Adipocyte (in vitro differentiated cells): ENCODE data around the gene PACRGL.
A peak's percentile ranks its signal among the peaks of the same experiment; 100 is the strongest.

Experiments used
- DNase-seq: peaks from one replicate; pipeline ENCODE4 v3.0.0-alpha.2; 2015; ENCODE audit warnings: low read depth
- H3K27me3 ChIP-seq: replicated peaks from 2 replicates; pipeline ENCODE4 v1.7.0; 2013; ENCODE audit warnings: mild to moderate bottlenecking, low read length, moderate library complexity; ENCODE audit not compliant: control insufficient read depth, insufficient read depth
- H3K36me3 ChIP-seq: 2 replicates; pipeline ENCODE4 v1.7.0; 2013; ENCODE audit warnings: low read length, mild to moderate bottlenecking, moderate library complexity; ENCODE audit not compliant: control insufficient read depth, insufficient read depth, severe bottlenecking
- H3K4me1 ChIP-seq: 2 replicates; pipeline ENCODE4 v1.7.0; 2013; ENCODE audit warnings: mild to moderate bottlenecking, low read length, moderate library complexity; ENCODE audit not compliant: control insufficient read depth, insufficient read depth
- H3K4me3 ChIP-seq: 2 replicates; pipeline ENCODE4 v1.7.0; 2013; ENCODE audit warnings: mild to moderate bottlenecking, low read length, moderate library complexity
- H3K9ac ChIP-seq: 2 replicates; pipeline ENCODE4 v1.7.0; 2013; ENCODE audit warnings: mild to moderate bottlenecking, low read length, moderate library complexity
- H3K9me3 ChIP-seq: 2 replicates; pipeline ENCODE4 v1.7.0; 2013; ENCODE audit warnings: mild to moderate bottlenecking, low read length, moderate library complexity; ENCODE audit not compliant: control insufficient read depth

PACRGL gene

GRCh38 chr4:20680736-20681135 lies 19.5 kb upstream of the PACRGL start:
- H3K27me3 ChIP-seq, result no peaks in the 10 kb centered on the region
- H3K9me3 ChIP-seq, result no peaks in the 10 kb centered on the region
- no peak for DNase-seq
- H3K9ac ChIP-seq, result no peak overlapping the region
- no peaks in the 10 kb centered on the region for H3K36me3 ChIP-seq
- H3K4me1 ChIP-seq, result peaks cover 41% of the 10 kb centered on the region
- no peak overlapping the region for H3K4me3 ChIP-seq

DNA sequence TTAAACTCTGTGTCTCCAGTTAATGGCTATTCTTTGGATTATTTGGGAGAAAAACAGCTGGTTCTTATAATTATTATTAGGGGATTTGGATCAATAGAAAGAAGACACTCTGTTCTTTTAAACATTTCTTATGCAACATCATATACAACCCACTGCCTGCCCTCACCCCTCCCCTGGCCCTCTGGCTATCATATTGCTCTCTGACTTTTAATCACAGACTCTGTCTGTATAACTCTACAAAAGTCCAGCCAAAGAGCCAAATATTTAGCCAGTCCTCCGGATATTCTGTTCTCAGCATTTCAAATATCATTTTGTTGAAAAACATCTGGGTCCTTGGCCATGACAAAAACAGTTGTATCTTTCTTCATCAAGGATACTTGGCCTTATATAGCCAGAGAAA lies 19.0 kb upstream of the PACRGL start:
- no peaks in the 10 kb centered on the region for H3K27me3 ChIP-seq
- H3K4me1 ChIP-seq, result peaks cover 41% of the 10 kb centered on the region

GRCh38 chr4:20682853-20683252 lies 17.4 kb upstream of the PACRGL start:
- H3K4me1 ChIP-seq, result peaks cover 39% of the 10 kb centered on the region
- H3K27me3 ChIP-seq, result no peaks in the 10 kb centered on the region
- H3K36me3 ChIP-seq, result no peaks in the 10 kb centered on the region
- H3K9ac ChIP-seq, result no peak overlapping the region
- DNase-seq, result no peak
- no peak overlapping the region for H3K4me3 ChIP-seq
- H3K9me3 ChIP-seq, result no peaks in the 10 kb centered on the region

More for the DNA sequence above, 19.0 kb upstream of the PACRGL start:
- Histone ChIP-seq H3K9me3 (no peaks in the 10 kb centered on the region), H3K36me3 (no peaks in the 10 kb centered on the region), H3K4me3 (no peak overlapping the region), H3K9ac (no peak overlapping the region)
- DNase-seq, result no peak

DNA sequence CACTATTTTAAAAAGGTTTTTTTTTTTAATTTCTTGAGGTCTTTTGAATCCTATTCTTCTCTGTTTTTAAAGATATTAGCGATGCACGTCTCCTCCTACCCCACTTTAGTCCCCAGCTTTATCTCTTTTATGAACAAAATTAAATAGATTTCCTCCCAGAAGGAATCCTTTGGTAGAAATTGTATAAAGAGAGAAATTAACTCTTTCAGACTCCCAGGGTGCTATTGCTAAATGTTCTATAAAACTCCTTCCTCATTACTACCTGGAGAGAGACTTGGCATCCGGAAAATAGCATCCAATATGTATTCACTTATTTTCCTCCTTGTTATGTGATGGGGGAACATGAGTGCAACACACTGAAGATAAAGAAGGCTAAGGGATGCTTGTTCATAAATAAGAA lies 16.5 kb upstream of the PACRGL start:
- Histone ChIP-seq H3K27me3 (no peaks in the 10 kb centered on the region), H3K9me3 (no peaks in the 10 kb centered on the region), H3K4me3 (no peak overlapping the region), H3K4me1 (peaks cover 35% of the 10 kb centered on the region), H3K9ac (no peak overlapping the region), H3K36me3 (no peaks in the 10 kb centered on the region)
- no peak for DNase-seq

- DNase-seq, result peak; percentile 76
- no peak overlapping the region for H3K4me3 ChIP-seq
- no peaks in the 10 kb centered on the region for H3K9me3 ChIP-seq
- no peaks in the 10 kb centered on the region for H3K36me3 ChIP-seq
- H3K9ac ChIP-seq, result no peak overlapping the region
- no peaks in the 10 kb centered on the region for H3K27me3 ChIP-seq
- peaks cover 23% of the 10 kb centered on the region for H3K4me1 ChIP-seq
Measured at GRCh38 chr4:20684852-20685763, 15.2 kb upstream of the PACRGL start.

DNA sequence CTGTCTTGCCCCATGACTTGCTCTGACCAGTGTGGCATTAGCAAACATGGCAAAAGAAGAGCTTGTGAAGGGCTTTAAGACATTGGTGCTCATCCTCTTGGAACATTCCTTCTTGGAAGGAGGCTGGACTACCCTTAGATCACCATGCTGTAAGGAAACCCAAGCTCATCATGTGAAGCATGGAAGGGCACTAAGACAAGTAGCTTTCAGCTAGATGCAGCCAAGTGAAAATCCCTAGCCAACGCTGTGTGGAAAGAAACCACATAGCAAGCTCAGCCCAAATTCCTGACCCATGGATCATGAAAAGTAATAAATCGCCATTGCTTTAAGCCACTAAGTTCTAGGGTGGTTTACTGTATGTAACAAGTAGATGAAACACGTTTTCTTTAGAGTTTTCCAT lies 12.4 kb upstream of the PACRGL start:
- H3K4me1 ChIP-seq, result peaks cover 10% of the 10 kb centered on the region
- no peak overlapping the region for H3K9ac ChIP-seq
- no peaks in the 10 kb centered on the region for H3K36me3 ChIP-seq
- H3K4me3 ChIP-seq, result no peak overlapping the region
- no peaks in the 10 kb centered on the region for H3K9me3 ChIP-seq
- DNase-seq, result peak; percentile 35
- no peaks in the 10 kb centered on the region for H3K27me3 ChIP-seq

DNA sequence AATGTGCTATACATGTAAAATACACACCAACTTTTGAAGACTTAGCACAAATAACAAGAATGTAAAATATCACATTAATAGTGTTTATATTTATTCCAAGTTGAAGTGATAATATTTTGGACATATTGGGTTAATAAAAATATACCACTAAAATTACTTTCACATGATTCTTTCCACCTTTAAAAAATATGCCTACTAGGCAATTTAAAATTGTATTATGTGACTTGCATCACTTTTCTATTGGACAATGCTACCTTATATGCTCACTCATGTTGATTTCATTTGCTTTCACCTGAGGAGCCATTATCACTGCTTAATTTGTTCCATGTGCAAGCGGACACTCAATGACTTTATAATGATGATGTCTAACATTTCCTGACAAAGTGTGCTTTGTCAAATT lies 3.4 kb upstream of the PACRGL start:
- H3K4me3 ChIP-seq, result no peak overlapping the region
- no peak overlapping the region for H3K9ac ChIP-seq
- no peaks in the 10 kb centered on the region for H3K9me3 ChIP-seq
- no peaks in the 10 kb centered on the region for H3K36me3 ChIP-seq
- H3K4me1 ChIP-seq, result peaks cover 22% of the 10 kb centered on the region
- DNase-seq, result no peak
- no peaks in the 10 kb centered on the region for H3K27me3 ChIP-seq

GRCh38 chr4:20698382-20698781 lies 1.9 kb upstream of the PACRGL start:
- no peaks in the 10 kb centered on the region for H3K27me3 ChIP-seq
- no peaks in the 10 kb centered on the region for H3K9me3 ChIP-seq
- peak; percentile 36 for DNase-seq
- H3K4me1 ChIP-seq, result peaks cover 23% of the 10 kb centered on the region
- H3K4me3 ChIP-seq, result no peak overlapping the region
- H3K9ac ChIP-seq, result no peak overlapping the region
- no peaks in the 10 kb centered on the region for H3K36me3 ChIP-seq

DNA sequence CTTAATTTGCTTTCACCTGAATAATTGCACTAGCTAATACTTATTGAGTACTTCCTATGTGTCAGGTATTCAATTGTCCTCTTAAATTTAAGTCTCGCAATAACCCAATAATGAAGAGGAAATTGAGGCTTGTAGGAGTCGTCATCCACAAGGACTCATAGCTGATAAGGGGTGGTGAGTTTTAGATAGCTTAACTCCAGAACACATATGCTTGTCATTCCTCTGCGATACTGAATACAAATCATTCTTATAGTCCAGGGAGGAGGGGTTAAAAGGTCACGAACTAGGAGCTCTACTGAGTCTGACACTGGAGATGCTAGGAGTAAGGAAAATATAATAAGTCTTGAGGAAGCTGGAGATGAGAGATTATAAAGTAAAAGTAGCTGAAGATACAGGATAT lies 1.4 kb upstream of the PACRGL start:
- Histone ChIP-seq H3K4me1 (peaks cover 23% of the 10 kb centered on the region), H3K9ac (no peak overlapping the region), H3K4me3 (no peak overlapping the region), H3K36me3 (no peaks in the 10 kb centered on the region), H3K9me3 (no peaks in the 10 kb centered on the region), H3K27me3 (no peaks in the 10 kb centered on the region)
- DNase-seq, result no peak

GRCh38 chr4:20711335-20711734 lies 11.1 kb downstream of the PACRGL start:
- Histone ChIP-seq H3K36me3 (peaks cover 56% of the 10 kb centered on the region), H3K9ac (no peak overlapping the region), H3K4me1 (no peaks in the 10 kb centered on the region), H3K27me3 (no peaks in the 10 kb centered on the region), H3K9me3 (peaks cover 3% of the 10 kb centered on the region), H3K4me3 (no peak overlapping the region)
- DNase-seq, result no peak

DNA sequence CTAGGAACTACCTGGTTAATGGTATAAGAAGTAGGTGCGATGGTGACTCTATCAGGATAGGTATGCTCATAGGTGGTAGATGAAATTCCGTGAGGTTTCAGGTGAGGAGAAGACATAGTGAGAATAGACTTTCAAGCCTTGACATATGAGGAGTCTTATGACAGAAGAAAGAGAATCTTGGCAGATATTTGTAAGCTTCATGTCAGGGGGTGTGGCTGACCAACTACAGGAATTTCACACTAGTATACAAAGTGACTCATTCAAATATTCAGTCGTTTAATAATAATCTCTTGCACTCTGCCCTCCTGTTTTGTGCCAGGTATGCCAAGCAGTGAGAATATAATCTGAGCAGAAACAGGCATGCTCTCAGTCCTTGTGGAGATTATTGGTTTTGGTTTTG lies 22.8 kb downstream of the PACRGL start:
- peaks cover 10% of the 10 kb centered on the region for H3K9me3 ChIP-seq

GRCh38 chr4:20723463-20723862 lies 23.2 kb downstream of the PACRGL start:
- no peaks in the 10 kb centered on the region for H3K27me3 ChIP-seq
- H3K9me3 ChIP-seq, result peaks cover 10% of the 10 kb centered on the region
- H3K36me3 ChIP-seq, result peaks cover 69% of the 10 kb centered on the region
- no peak overlapping the region for H3K4me3 ChIP-seq
- no peak for DNase-seq
- no peak overlapping the region for H3K9ac ChIP-seq
- no peaks in the 10 kb centered on the region for H3K4me1 ChIP-seq

More for the DNA sequence above, 22.8 kb downstream of the PACRGL start:
- peaks cover 68% of the 10 kb centered on the region for H3K36me3 ChIP-seq
- H3K4me3 ChIP-seq, result no peak overlapping the region
- H3K9ac ChIP-seq, result no peak overlapping the region
- no peak for DNase-seq
- H3K4me1 ChIP-seq, result no peaks in the 10 kb centered on the region
- no peaks in the 10 kb centered on the region for H3K27me3 ChIP-seq
